ENCODE measurements around the gene ZBTB42.
"Not testable (repeated sequence)": the region's sequence is repeated elsewhere in the genome, so short reads cannot be mapped to it uniquely, and the experiment has no call there.

The ZBTB42 gene

GRCh38 chr14:104806625-104807465 is 5.9 kb downstream of the ZBTB42 start:
- no peak for DNase-seq (ENCODE audit: low read depth in 2 of 3, low spot score in 2 of 3)

- no peak for DNase-seq (ENCODE audit: low read depth in 2 of 3, low spot score in 2 of 3)
Observed at GRCh38 chr14:104808456-104808855, 7.6 kb downstream of the ZBTB42 start.

GRCh38 chr14:104810316-104810715 is 9.4 kb downstream of the ZBTB42 start:
- no peak for DNase-seq (ENCODE audit: low read depth in 2 of 3, low spot score in 2 of 3)

- no peak for DNase-seq (ENCODE audit: low read depth in 2 of 3, low spot score in 2 of 3)
Observed at GRCh38 chr14:104813286-104813685, 12.4 kb downstream of the ZBTB42 start.

- not testable (repeated sequence) for DNase-seq (ENCODE audit: low read depth in 2 of 3, low spot score in 2 of 3)
Observed at GRCh38 chr14:104814701-104815100, 13.8 kb downstream of the ZBTB42 start.

- no peak for DNase-seq (ENCODE audit: low read depth in 2 of 3, low spot score in 2 of 3)
Observed at GRCh38 chr14:104816616-104816884, 15.6 kb downstream of the ZBTB42 start.

- DNase-seq (ENCODE audit: low read depth in 2 of 3, low spot score in 2 of 3) = no peak
Observed at GRCh38 chr14:104817930-104818713, 17.2 kb downstream of the ZBTB42 start.

GRCh38 chr14:104818714-104819161 is 17.8 kb downstream of the ZBTB42 start:
- no peak for DNase-seq (ENCODE audit: low read depth in 2 of 3, low spot score in 2 of 3)

- DNase-seq (ENCODE audit: low read depth in 2 of 3, low spot score in 2 of 3) = no peak
Observed at GRCh38 chr14:104819361-104819781, 18.5 kb downstream of the ZBTB42 start.

GRCh38 chr14:104820669-104821228 is 19.8 kb downstream of the ZBTB42 start:
- no peak for DNase-seq (ENCODE audit: low read depth in 2 of 3, low spot score in 2 of 3)

- no peak for DNase-seq (ENCODE audit: low read depth in 2 of 3, low spot score in 2 of 3)
Observed at GRCh38 chr14:104821229-104821945, 20.5 kb downstream of the ZBTB42 start.

- no peak for DNase-seq (ENCODE audit: low read depth in 2 of 3, low spot score in 2 of 3)
Observed at GRCh38 chr14:104821971-104822608, 21.2 kb downstream of the ZBTB42 start.

GRCh38 chr14:104822821-104823615 is 22.1 kb downstream of the ZBTB42 start:
- DNase-seq (ENCODE audit: low read depth in 2 of 3, low spot score in 2 of 3) = no peak

- DNase-seq (ENCODE audit: low read depth in 2 of 3, low spot score in 2 of 3) = no peak
Observed at GRCh38 chr14:104824353-104824997, 23.6 kb downstream of the ZBTB42 start.

- DNase-seq (ENCODE audit: low read depth in 2 of 3, low spot score in 2 of 3) = peak; percentile 83 to 98 (median 98)
Observed at GRCh38 chr14:104826189-104826860, 25.4 kb downstream of the ZBTB42 start.

GRCh38 chr14:104826861-104827176 is 25.9 kb downstream of the ZBTB42 start:
- DNase-seq (ENCODE audit: low read depth in 2 of 3, low spot score in 2 of 3) = no peak

- DNase-seq (ENCODE audit: low read depth in 2 of 3, low spot score in 2 of 3) = peak in 1 of 3 experiments; percentile 14
Observed at GRCh38 chr14:104827177-104828055, 26.5 kb downstream of the ZBTB42 start.

- DNase-seq (ENCODE audit: low read depth in 2 of 3, low spot score in 2 of 3) = no peak
Observed at GRCh38 chr14:104830781-104831180, 29.9 kb downstream of the ZBTB42 start.

Measured in activated CD8-positive, alpha-beta memory T cell treated with anti-CD3 and anti-CD28 coated beads for 48 hours (primary cell).